Loucy (cell line): ENCODE measurements around the gene KCNIP3.
A peak's percentile ranks its signal among the peaks of the same experiment; 100 is the strongest.

Source experiments
- H2AFZ ChIP-seq: fragments of 200-600 bp; sonication (generic); 2 replicates; pipeline ENCODE4 v1.6.0; 2016; ENCODE audit warnings: antibody characterized with exemption, mild to moderate bottlenecking, low read length, moderate library complexity
- H3F3A ChIP-seq: fragments of 200-600 bp; 2 replicates; pipeline ENCODE4 v1.6.0; 2016; ENCODE audit warnings: antibody characterized with exemption, low read depth, mild to moderate bottlenecking
- H3K27me3 ChIP-seq: fragments of 200-600 bp; sonication (generic); 2 replicates; pipeline ENCODE4 v1.6.1; 2014; ENCODE audit warnings: low read length, mild to moderate bottlenecking; ENCODE audit not compliant: insufficient read depth, poor library complexity, severe bottlenecking
- H3K36me3 ChIP-seq: fragments of 200-600 bp; sonication (generic); 2 replicates; pipeline ENCODE4 v1.6.1; 2016; ENCODE audit warnings: low read length; ENCODE audit not compliant: insufficient read depth
- H3K4me1 ChIP-seq: fragments of 200-600 bp; sonication (generic); 2 replicates; pipeline ENCODE4 v1.5.1; 2014; ENCODE audit warnings: low read length, mild to moderate bottlenecking; ENCODE audit not compliant: insufficient read depth, poor library complexity, severe bottlenecking
- H3K4me2 ChIP-seq: fragments of 200-600 bp; sonication (generic); 2 replicates; pipeline ENCODE4 v1.6.0; 2014; ENCODE audit warnings: antibody characterized with exemption, low read length, low read depth, mild to moderate bottlenecking; ENCODE audit not compliant: poor library complexity, severe bottlenecking
- H3K4me3 ChIP-seq: fragments of 200-600 bp; sonication (generic); 2 replicates; pipeline ENCODE4 v1.5.1; 2014; ENCODE audit warnings: low read length, mild to moderate bottlenecking, mixed read lengths; ENCODE audit not compliant: poor library complexity, severe bottlenecking
- H3K79me2 ChIP-seq: fragments of 200-600 bp; sonication (generic); 2 replicates; pipeline ENCODE4 v1.6.1; 2014; ENCODE audit warnings: low read length; ENCODE audit not compliant: insufficient read depth
- H3K9ac ChIP-seq: fragments of 200-600 bp; sonication (generic); 2 replicates; pipeline ENCODE4 v1.6.0; 2014; ENCODE audit warnings: mild to moderate bottlenecking, low read depth, low read length, moderate library complexity; ENCODE audit not compliant: poor library complexity, severe bottlenecking
- H3K9me2 ChIP-seq: fragments of 200-600 bp; sonication (generic); replicated peaks from 2 replicates; pipeline ENCODE4 v1.6.1; 2016; ENCODE audit warnings: low read depth, low read length, mixed read lengths
- H3K9me3 ChIP-seq: fragments of 200-600 bp; sonication (generic); 2 replicates; pipeline ENCODE4 v1.6.1; 2014; ENCODE audit warnings: mild to moderate bottlenecking, antibody characterized with exemption, low read length, low read depth; ENCODE audit not compliant: insufficient read depth
- H4K20me1 ChIP-seq: fragments of 200-600 bp; sonication (generic); 2 replicates; pipeline ENCODE4 v1.6.0; 2014; ENCODE audit warnings: antibody characterized with exemption, low read length, mild to moderate bottlenecking; ENCODE audit not compliant: insufficient read depth, poor library complexity, severe bottlenecking
- CTCF ChIP-seq: fragments of 200-600 bp; sonication (generic); conservative IDR thresholded peaks from 2 replicates; pipeline ENCODE4 v1.5.1; 2014; ENCODE audit warnings: mild to moderate bottlenecking, antibody characterized with exemption, low read length
- EZH2phosphoT487 ChIP-seq: fragments of 200-600 bp; IDR thresholded peaks from 2 replicates; pipeline ENCODE4 v1.6.1; 2018; ENCODE audit warnings: antibody characterized with exemption, mild to moderate bottlenecking, moderate library complexity, borderline replicate concordance

Gene KCNIP3

DNA sequence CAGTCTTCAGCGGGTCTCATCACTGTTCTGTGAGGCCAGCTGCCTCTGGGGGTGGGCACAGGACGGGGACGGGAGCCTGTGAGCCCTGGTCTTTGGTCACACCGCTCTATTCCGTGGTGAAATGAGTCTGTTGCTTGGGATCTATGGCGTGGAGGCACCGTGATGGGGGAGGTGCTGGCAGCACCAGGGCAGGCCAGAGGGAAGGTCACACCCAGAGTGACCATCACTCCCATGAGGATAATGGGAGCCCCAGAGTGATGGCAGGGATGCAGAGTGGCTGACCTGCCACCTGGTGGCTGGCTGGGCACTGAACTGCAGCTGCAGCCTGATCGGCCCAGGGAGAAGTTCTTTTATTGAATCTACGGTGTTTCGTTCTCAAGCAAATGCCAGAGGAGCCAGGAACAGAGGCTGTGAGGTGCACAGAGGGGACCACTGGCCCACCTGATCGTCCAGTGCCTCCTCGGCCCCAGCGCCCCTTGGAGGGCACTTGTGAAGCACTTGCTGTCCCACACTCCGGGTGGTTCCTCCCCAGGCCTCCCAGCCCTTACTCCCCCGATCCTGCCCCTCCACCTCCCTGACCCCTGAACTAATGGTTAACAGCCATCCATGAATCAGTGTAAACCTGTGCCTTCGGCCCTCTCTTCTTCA lies 17.9 kb downstream of the KCNIP3 start:
- no peaks in the 10 kb centered on the region for H3K79me2 ChIP-seq
- H3K9me2 ChIP-seq, result no peaks in the 10 kb centered on the region
- TF ChIP-seq CTCF (peak; percentile 53), EZH2phosphoT487 (no peak)
- H3K4me2 ChIP-seq, result no peak overlapping the region
- H3F3A ChIP-seq, result no peaks in the 10 kb centered on the region
- H4K20me1 ChIP-seq, result no peaks in the 10 kb centered on the region
- H3K9me3 ChIP-seq, result no peaks in the 10 kb centered on the region
- H3K4me1 ChIP-seq, result no peaks in the 10 kb centered on the region
- H3K4me3 ChIP-seq, result no peak overlapping the region
- H2AFZ ChIP-seq, result no peak overlapping the region
- no peaks in the 10 kb centered on the region for H3K27me3 ChIP-seq
- H3K9ac ChIP-seq, result no peak overlapping the region
- H3K36me3 ChIP-seq, result no peaks in the 10 kb centered on the region

GRCh38 chr2:95315801-95316411 lies 18.8 kb downstream of the KCNIP3 start:
- Histone ChIP-seq H3K4me1 (no peaks in the 10 kb centered on the region), H3K27me3 (no peaks in the 10 kb centered on the region), H3K36me3 (no peaks in the 10 kb centered on the region), H2AFZ (no peak overlapping the region), H3K9me3 (no peaks in the 10 kb centered on the region), H4K20me1 (no peaks in the 10 kb centered on the region), H3K9me2 (no peaks in the 10 kb centered on the region), H3K9ac (no peak overlapping the region), H3K79me2 (no peaks in the 10 kb centered on the region), H3F3A (no peaks in the 10 kb centered on the region), H3K4me3 (no peak overlapping the region), H3K4me2 (no peak overlapping the region)
- TF ChIP-seq CTCF (no peak), EZH2phosphoT487 (no peak)

GRCh38 chr2:95316466-95317122 lies 19.4 kb downstream of the KCNIP3 start:
- TF ChIP-seq CTCF (no peak), EZH2phosphoT487 (no peak)
- Histone ChIP-seq H3K36me3 (no peaks in the 10 kb centered on the region), H3K79me2 (no peaks in the 10 kb centered on the region), H3F3A (no peaks in the 10 kb centered on the region), H3K9me3 (no peaks in the 10 kb centered on the region), H3K4me2 (no peak overlapping the region), H4K20me1 (no peaks in the 10 kb centered on the region), H3K9ac (no peak overlapping the region), H3K4me1 (no peaks in the 10 kb centered on the region), H3K9me2 (no peaks in the 10 kb centered on the region), H3K27me3 (no peaks in the 10 kb centered on the region), H3K4me3 (no peak overlapping the region), H2AFZ (no peak overlapping the region)
